C4-2B (cell line): ENCODE data around the gene PAIP1.
"Not testable (repeated sequence)": the region's sequence is repeated elsewhere in the genome, so short reads cannot be mapped to it uniquely, and the experiment has no call there.

Source experiments
- H3K27ac ChIP-seq: fragments of 450-650 bp; 2 replicates; pipeline ENCODE4 v1.5.1; 2017
- CTCF ChIP-seq: fragments of 450-650 bp; conservative IDR thresholded peaks from 2 replicates; pipeline ENCODE4 v1.5.1; 2017; ENCODE audit warnings: mild to moderate bottlenecking
- ZFX ChIP-seq: fragments of 450-650 bp; IDR thresholded peaks from 2 replicates; pipeline ENCODE4 v1.6.1; 2017

Gene PAIP1

GRCh38 chr5:43514025-43514424 lies 42.9 kb downstream of the PAIP1 start:
- H3K27ac ChIP-seq = no peak overlapping the region
- TF ChIP-seq ZFX (no peak), CTCF (no peak)

GRCh38 chr5:43511062-43511461 lies 45.8 kb downstream of the PAIP1 start:
- H3K27ac ChIP-seq = not testable (repeated sequence)

GRCh38 chr5:43498581-43498980 lies 58.3 kb downstream of the PAIP1 start:
- no peak overlapping the region for H3K27ac ChIP-seq
- TF ChIP-seq ZFX (no peak), CTCF (no peak)

GRCh38 chr5:43497311-43498104 lies 59.4 kb downstream of the PAIP1 start:
- no peak overlapping the region for H3K27ac ChIP-seq
- TF ChIP-seq ZFX (no peak), CTCF (no peak)

- no peak overlapping the region for H3K27ac ChIP-seq
- TF ChIP-seq CTCF (no peak), ZFX (no peak)
Measured at GRCh38 chr5:43491326-43491725, 65.6 kb downstream of the PAIP1 start.

- no peak overlapping the region for H3K27ac ChIP-seq
- TF ChIP-seq ZFX (no peak), CTCF (no peak)
Measured at GRCh38 chr5:43486353-43486752, 70.5 kb downstream of the PAIP1 start.

- H3K27ac ChIP-seq = no peak overlapping the region
- TF ChIP-seq CTCF (no peak), ZFX (no peak)
Measured at GRCh38 chr5:43485406-43485805, 71.5 kb downstream of the PAIP1 start.

- peak overlapping the region; percentile 81 for H3K27ac ChIP-seq
- peak; percentile 91 for TF ChIP-seq CTCF
- peak; percentile 54; the same call in 1 of the 2 replicates for TF ChIP-seq ZFX
Measured at GRCh38 chr5:43484106-43484849, 72.6 kb downstream of the PAIP1 start.
